NK-92 (cell line): ENCODE results near the gene DPYSL3.

ENCODE experiments used
- DNase-seq: peaks from one replicate; lab custom pipeline; 2025; ENCODE audit not compliant: unreplicated experiment; lab: John Stamatoyannopoulos, UW

The DPYSL3 gene

DNA sequence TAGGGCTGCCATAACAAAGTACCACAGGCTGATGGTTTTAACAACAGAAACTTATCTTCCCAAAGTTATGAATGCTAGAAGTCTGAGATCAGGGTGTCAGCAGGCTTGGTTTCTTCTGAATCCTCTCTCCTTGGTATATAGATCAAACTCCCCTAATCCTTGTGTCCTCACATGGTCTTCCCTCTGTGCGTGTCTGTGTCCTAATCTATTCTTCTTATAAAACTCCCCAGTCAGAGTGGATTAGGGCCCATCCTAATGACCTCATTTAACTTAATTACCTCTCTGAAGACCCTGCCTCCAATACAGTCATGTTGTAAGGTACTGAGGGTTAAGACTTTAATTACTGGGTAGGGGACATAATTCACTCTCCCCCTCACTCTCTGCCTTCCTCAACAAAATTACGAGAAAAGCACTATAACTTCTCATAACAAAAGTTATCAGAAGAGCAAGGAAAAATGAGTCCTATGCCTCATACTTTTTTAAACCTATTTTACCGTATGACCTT is 68.6 kb downstream of the DPYSL3 start:
- no peak for DNase-seq

GRCh38 chr5:147439254-147439653 is 70.6 kb downstream of the DPYSL3 start:
- no peak for DNase-seq

- no peak for DNase-seq
Measured at GRCh38 chr5:147437161-147437596, 72.7 kb downstream of the DPYSL3 start.

DNA sequence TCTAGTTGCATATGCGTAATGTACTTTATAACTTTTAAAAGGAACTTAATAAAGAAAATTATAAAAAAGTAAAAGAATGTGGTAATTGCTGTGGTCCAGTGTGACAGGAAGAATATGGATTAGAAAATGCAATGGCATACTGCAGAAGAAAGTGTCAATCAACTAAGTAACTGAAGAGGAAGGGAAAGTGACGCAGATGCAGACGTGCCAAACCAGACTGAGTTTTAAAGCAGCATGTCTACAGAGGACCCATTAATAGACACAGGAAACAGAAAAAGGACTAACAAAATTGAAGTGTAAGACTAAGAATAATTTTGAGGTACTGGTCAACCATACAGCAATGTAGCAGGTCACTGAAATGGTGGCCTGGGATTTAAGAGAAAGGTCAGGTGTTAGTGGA is 73.3 kb downstream of the DPYSL3 start:
- DNase-seq = no peak

GRCh38 chr5:147434049-147434448 is 75.8 kb downstream of the DPYSL3 start:
- no peak for DNase-seq

DNA sequence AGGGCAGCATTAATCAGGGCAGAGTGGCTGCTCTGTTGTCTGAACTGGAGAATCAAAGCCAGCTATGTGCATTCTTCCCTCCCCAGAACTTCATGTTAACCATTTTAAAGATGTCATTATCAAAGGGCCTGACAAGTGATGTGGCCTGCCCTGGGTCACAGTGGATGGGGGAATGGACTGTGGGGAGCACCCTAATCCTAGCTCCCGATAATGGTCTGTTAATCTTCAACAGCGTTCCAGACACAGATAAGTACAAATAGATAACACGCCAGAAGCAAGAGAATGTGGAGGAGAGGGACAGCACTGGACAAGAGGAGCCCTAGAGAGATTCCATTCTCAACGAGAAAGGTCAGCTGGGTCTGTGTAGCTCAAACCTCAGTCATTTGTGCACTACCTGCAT is 77.5 kb downstream of the DPYSL3 start:
- DNase-seq = no peak

GRCh38 chr5:147431586-147431985 is 78.3 kb downstream of the DPYSL3 start:
- no peak for DNase-seq

DNA sequence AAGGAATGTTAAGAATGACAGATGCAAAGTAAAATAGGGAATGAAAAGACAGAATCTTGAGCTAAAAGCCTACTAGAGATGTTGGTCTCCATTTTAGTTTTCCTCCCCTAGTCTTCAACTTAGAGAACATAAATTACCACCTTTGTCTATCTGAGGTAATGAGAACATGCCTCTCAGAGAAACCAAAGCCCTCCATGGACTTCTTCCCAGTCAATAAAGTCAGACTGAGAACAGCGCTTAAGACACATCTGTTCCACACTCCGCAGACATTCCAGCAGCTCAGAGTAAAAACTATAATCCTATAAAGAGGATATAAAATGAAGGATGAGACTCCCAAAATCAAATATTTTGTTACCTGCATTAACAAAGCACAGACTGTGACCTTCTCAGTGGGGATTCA is 79.2 kb downstream of the DPYSL3 start:
- DNase-seq = no peak

DNA sequence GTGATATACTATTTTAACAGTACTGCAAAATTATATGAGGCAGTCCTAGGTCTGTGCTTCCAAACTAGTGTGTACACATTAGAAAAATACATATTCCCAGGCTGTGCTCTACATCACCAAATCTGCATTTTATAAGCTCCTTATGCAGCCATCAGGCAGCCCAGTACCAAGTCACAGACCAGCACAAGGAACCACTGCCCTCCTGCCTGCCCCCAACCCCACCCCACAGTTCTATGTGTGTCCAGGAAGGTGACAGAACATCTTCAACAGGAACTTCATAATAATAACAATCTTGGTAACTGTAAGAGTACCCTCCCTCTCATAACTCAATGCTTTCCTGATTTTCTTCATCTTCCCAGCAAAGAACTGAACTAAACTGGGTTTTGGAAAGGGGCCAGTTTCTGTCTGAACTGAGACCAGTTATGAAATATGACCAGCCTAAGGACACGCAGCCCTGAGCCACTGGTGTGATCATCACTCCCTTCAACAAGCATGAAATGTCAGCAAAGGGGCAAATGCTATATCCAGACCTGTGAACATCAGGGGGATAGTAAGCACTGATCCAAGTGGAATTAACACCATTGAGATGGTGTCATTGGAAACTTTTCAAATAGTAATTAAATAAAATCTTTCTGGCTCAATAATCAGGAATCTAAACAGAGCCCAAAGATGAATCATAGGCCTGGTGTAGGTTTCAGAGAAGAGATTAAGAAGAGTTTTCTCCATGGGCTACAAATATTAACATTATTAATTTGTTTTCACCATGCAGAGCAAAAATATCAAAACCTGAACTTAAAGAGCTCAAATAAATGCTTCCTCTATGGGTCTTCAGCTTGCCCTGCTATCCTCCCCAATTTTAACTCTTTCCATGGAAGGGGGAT is 82.1 kb downstream of the DPYSL3 start:
- DNase-seq = no peak

GRCh38 chr5:147426640-147427327 is 83.1 kb downstream of the DPYSL3 start:
- no peak for DNase-seq

GRCh38 chr5:147418613-147419012 is 91.3 kb downstream of the DPYSL3 start:
- DNase-seq = no peak

DNA sequence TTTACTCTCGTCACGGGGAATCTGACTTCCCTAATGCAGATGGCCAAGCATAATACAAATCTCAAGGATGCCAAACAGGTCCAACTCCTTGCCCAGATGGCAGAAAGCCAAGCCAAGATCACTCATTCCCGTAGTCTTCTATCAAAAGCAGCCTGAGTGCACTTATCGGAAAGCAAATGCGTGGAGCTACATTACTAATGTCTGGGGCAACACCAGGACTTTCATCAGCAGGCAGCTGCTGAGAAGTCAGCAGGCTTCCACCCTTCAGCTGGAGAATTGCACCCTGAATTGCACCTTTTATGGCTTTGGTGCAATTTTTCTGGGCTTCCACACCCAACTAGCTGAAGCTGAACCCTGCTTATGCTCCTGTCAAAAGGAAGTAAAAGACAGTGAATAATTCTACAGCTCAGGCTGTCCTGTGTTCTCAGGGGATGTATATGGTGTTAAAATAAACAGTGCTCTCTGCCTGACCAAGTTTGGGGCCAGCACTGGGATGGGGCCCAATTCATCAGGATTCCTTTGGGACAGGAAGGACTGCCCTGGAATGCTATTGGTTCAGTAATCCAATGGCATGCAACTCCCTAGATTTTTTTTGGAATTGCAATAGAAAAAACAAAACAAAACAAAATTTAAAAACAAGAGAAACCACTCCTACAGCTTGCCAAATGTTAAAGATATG is 92.6 kb downstream of the DPYSL3 start:
- no peak for DNase-seq

GRCh38 chr5:147415651-147416050 is 94.2 kb downstream of the DPYSL3 start:
- DNase-seq = no peak

DNA sequence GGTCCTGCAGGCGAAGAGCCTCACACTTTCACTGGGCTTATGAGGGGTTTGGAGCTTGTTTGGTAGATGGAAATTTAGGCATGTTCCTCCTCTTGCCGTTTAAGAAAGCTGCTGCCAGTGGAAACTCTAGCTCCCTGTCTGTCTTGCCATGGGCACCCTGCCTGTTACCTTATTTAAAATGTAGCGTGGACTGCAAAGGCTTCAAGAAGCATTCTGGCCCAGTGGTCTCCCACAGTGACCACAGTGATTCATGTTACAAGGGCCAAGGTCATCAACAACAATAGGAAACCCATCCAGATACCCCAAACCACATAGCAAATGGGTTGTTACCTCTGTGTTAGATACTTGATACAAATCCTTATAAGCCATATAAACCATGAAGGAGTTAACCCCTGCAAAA is 96.6 kb downstream of the DPYSL3 start:
- DNase-seq = no peak

DNA sequence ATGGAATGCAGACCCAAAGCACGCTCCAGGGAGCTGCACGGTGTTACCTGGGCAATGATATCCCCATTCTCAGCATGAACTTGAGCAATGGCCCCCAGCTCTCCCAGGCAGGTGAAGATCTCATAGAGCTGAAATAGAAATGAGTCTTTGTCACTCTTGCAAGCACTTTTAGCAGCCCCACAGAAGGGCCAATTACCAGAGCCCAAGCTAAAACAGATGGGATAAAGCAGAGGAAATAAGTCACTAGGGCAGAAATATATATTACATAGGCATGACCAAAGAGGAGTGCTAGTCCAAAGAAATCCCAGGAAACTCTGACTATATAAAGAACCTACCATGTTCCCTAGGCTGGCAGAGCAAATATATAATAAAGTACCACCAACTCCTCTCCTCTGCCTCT is 97.3 kb downstream of the DPYSL3 start:
- no peak for DNase-seq

DNA sequence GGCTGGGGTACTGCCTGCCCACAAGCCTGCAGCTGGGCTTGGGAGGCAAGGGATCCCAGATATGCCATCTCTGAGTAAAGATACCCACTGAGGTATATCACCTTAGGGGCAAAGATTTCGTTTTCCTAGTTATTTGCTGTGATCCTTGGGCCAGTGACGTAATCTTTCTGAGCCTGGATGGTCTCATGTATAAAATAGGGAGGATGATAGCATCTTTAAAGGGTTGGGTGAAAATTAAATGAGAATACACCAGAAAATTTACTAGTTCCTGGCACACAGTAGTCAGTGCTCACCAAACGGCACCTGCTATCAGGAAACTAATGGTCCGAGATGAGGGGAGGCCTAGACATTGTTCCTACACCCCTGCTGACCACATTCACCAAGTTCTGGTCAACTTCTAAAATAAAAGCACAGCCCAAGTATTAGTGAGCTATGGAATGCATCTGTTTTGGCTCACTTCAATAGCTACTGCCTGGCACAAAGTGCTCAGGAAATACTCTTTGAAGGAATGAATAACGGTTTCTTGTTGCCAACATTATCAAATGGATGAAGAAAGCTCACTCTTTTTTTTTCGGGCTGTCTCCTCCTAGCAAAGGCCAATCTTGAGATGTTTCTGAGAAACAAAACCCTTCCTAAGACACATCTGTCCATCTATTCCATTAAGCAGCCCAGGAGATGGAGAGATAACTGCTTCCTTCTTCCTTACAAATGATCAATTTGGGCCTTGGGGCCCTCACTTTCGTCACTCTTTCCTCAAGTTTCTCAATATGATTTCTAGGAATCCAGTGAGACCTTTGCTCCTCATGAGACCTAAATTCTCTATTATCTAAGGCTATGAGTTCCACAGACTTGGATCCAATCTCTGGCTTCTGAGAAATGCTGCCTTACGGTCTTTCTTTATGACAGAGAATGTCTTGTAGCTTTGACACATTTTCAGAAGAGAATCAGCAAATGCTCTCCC is 98.2 kb downstream of the DPYSL3 start:
- no peak for DNase-seq

GRCh38 chr5:147410496-147411358 is 99.1 kb downstream of the DPYSL3 start:
- DNase-seq = no peak

DNA sequence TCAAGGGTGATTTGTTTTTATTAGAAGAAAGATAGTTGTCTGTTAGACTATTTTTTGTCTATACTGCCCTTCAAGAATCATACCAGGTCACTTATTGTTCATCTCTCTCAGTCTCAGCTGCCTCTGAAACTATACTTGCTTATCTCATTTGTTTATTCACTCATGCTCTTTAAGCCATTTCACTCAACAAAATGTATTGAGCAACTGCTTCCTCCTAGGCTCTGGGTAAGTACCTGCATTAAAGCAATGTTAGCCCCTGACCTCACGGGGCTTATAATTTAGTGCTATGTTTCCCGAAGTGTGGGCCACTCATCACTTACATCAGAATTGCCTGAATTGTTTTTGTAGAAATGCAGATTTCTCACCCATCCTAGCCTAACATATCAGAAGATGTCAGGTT is 100.9 kb downstream of the DPYSL3 start:
- DNase-seq = no peak

DNA sequence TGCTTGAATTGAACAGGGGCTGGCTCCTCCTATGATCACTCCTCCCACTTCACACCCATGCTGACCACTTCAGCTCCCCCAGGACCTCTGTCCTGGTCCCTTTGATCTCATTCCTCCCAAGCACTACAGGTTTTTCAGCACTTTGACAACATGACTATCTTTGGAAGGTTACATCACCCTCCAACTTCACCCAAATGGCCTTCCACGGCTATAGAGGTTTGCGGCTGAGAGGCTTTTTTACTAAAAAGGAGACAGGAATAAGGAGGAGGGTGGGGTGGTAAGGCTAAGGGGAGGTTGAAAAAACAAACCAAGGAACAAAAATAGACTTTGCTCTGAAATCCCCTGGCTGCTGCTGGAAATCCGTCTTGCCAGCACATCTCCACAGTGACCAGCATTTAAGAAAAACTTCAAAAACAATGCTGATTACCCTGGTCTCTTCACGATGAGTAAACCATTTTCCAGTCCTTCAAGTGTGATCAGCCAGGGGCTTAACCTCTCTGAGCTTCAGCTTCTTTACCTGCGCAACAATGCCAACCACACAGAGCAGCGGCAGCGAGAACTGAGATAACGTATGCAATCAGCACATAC is 102.7 kb downstream of the DPYSL3 start:
- DNase-seq = no peak
